Measurements from ENCODE around the gene ZMIZ1. TPM values are rescaled to one million over a fixed set of nuclear protein-coding genes. Genes with fewer than 3 reads are reported as not detected.

ZMIZ1 gene
- polyA plus RNA-seq, 1 donor from 2014 or later = 26.8 TPM

GRCh38 chr10:79070081-79070605 lies 1.4 kb downstream of the ZMIZ1 start:
- Histone ChIP-seq H2AFZ (ENCODE audit: low read depth, low read length) (no peak overlapping the region), H3K36me3 (ENCODE audit: insufficient read depth, low read length) (no peaks in the 10 kb centered on the region), H4K20me1 (ENCODE audit: insufficient read depth) (peaks cover 34% of the 10 kb centered on the region), H3K9me2 (ENCODE audit: insufficient read depth, low read length) (no peaks in the 10 kb centered on the region), H3K9ac (ENCODE audit: low read length) (peak overlapping the region; percentile 96), H3K27ac (ENCODE audit: low read length) (peak overlapping the region; percentile 96), H3K79me2 (replicated peaks; ENCODE audit: insufficient read depth, low read length) (peaks cover 55% of the 10 kb centered on the region), H3K4me2 (ENCODE audit: low read length) (peak overlapping the region; percentile 96), H3K9me3 (ENCODE audit: low read length) (no peaks in the 10 kb centered on the region), H3K27me3 (ENCODE audit: insufficient read depth, low read depth, low read length) (no peaks in the 10 kb centered on the region), H3K4me3 (ENCODE audit: low read length) (peak overlapping the region; percentile 96), H3F3A (ENCODE audit: insufficient read depth, low read length, poor library complexity, severe bottlenecking) (no peaks in the 10 kb centered on the region)
- TF ChIP-seq SMC3 (conservative IDR thresholded peaks at IDR 0.05; ENCODE audit: poor library complexity) (no peak), POLR2AphosphoS5 (IDR thresholded peaks at IDR 0.05) (no peak), MXI1 (conservative IDR thresholded peaks at IDR 0.05; ENCODE audit: poor library complexity, severe bottlenecking) (no peak), TAF1 (IDR thresholded peaks at IDR 0.05; ENCODE audit: low read depth) (no peak), RAD21 (conservative IDR thresholded peaks at IDR 0.05) (no peak), CTCF (IDR thresholded peaks at IDR 0.05; ENCODE audit: poor library complexity, severe bottlenecking) (no peak), EP300 (conservative IDR thresholded peaks at IDR 0.05; ENCODE audit: poor library complexity, severe bottlenecking) (no peak), EZH2 (IDR thresholded peaks at IDR 0.05; ENCODE audit: borderline replicate concordance, insufficient read depth, low read length, poor library complexity, severe bottlenecking) (no peak), REST (IDR thresholded peaks at IDR 0.05; ENCODE audit: borderline replicate concordance) (no peak)

- Histone ChIP-seq H3K9ac (ENCODE audit: low read length) (peak overlapping the region; percentile 96), H3K27ac (ENCODE audit: low read length) (peak overlapping the region; percentile 96)
- TF ChIP-seq EZH2 (IDR thresholded peaks at IDR 0.05; ENCODE audit: borderline replicate concordance, insufficient read depth, low read length, poor library complexity, severe bottlenecking) (no peak), POLR2AphosphoS5 (IDR thresholded peaks at IDR 0.05) (peak; percentile 61), MXI1 (conservative IDR thresholded peaks at IDR 0.05; ENCODE audit: poor library complexity, severe bottlenecking) (no peak), CTCF (IDR thresholded peaks at IDR 0.05; ENCODE audit: poor library complexity, severe bottlenecking) (peak; percentile 32), TAF1 (IDR thresholded peaks at IDR 0.05; ENCODE audit: low read depth) (peak; percentile 9), SMC3 (conservative IDR thresholded peaks at IDR 0.05; ENCODE audit: poor library complexity) (peak; percentile 70), RAD21 (conservative IDR thresholded peaks at IDR 0.05) (peak; percentile 67)
Measured at GRCh38 chr10:79070606-79071395, 2.0 kb downstream of the ZMIZ1 start.

More at GRCh38 chr10:79070606-79071395, 2.0 kb downstream of the ZMIZ1 start:
- Histone ChIP-seq H3F3A (ENCODE audit: insufficient read depth, low read length, poor library complexity, severe bottlenecking) (no peaks in the 10 kb centered on the region), H3K79me2 (replicated peaks; ENCODE audit: insufficient read depth, low read length) (peaks cover 61% of the 10 kb centered on the region), H4K20me1 (ENCODE audit: insufficient read depth) (peaks cover 37% of the 10 kb centered on the region), H3K9me3 (ENCODE audit: low read length) (no peaks in the 10 kb centered on the region), H2AFZ (ENCODE audit: low read depth, low read length) (no peak overlapping the region), H3K36me3 (ENCODE audit: insufficient read depth, low read length) (no peaks in the 10 kb centered on the region), H3K27me3 (ENCODE audit: insufficient read depth, low read depth, low read length) (no peaks in the 10 kb centered on the region), H3K4me3 (ENCODE audit: low read length) (peak overlapping the region; percentile 96), H3K9me2 (ENCODE audit: insufficient read depth, low read length) (no peaks in the 10 kb centered on the region), H3K4me2 (ENCODE audit: low read length) (peak overlapping the region; percentile 96)
